Measurements from ENCODE around the gene CADPS. TPM values are rescaled to one million over a fixed set of nuclear protein-coding genes. Genes with fewer than 3 reads are reported as not detected.

CADPS gene
- total and polyA plus RNA-seq, 9 of the 15 experiments (the other 6 are each of a cell fraction or from before 2014, with no cell fraction given), result not detected

DNA sequence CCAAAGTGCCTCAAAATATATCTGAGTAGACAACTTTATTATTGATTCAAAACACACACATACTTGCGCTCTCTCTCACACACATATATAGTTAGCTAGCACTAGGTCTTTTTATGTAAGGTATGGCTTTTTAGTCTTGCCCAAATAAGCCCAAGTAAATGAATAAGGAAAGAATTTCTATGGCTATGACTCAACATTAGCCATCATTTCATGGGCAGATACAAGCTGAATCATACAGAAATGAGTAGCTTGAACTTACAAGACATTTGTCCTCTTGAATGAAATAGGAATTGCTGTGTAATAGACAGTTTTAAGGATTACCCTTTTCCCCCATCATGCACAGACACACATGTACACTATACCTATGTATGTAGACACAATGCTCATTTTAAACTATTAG lies 4.9 kb downstream of the CADPS start:
- no peak for ATAC-seq
- in situ Hi-C loops (cut with MboI) (no loop called here), intact Hi-C loops (cut with micrococcal nuclease) (no loop called here)
- no peaks in the 10 kb centered on the region for H3K79me2 ChIP-seq (ENCODE audit: control insufficient read depth, insufficient read depth, low read length)
- no peaks in the 10 kb centered on the region for H4K20me1 ChIP-seq (replicated peaks; ENCODE audit: control insufficient read depth, insufficient read depth, low read length)
- no peak overlapping the region for H2AFZ ChIP-seq (ENCODE audit: low read depth, low read length)
- TF ChIP-seq, protein P1, sequence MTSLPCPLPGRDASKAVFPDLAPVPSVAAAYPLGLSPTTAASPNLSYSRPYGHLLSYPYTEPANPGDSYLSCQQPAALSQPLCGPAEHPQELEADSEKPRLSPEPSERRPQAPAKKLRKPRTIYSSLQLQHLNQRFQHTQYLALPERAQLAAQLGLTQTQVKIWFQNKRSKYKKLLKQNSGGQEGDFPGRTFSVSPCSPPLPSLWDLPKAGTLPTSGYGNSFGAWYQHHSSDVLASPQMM (CRISPR knock-in tag; IDR thresholded peaks at IDR 0.05), result no peak
- no peak for TF ChIP-seq ZNF143 (CRISPR knock-in tag; IDR thresholded peaks at IDR 0.05)
- TF ChIP-seq RAD21 (CRISPR knock-in tag; conservative IDR thresholded peaks at IDR 0.05 in 1 of 2, IDR thresholded peaks at IDR 0.05 in 1 of 2), result no peak
- TF ChIP-seq, protein P2, sequence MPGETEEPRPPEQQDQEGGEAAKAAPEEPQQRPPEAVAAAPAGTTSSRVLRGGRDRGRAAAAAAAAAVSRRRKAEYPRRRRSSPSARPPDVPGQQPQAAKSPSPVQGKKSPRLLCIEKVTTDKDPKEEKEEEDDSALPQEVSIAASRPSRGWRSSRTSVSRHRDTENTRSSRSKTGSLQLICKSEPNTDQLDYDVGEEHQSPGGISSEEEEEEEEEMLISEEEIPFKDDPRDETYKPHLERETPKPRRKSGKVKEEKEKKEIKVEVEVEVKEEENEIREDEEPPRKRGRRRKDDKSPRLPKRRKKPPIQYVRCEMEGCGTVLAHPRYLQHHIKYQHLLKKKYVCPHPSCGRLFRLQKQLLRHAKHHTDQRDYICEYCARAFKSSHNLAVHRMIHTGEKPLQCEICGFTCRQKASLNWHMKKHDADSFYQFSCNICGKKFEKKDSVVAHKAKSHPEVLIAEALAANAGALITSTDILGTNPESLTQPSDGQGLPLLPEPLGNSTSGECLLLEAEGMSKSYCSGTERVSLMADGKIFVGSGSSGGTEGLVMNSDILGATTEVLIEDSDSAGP (CRISPR knock-in tag; IDR thresholded peaks at IDR 0.05), result no peak
- TF ChIP-seq, protein P3, sequence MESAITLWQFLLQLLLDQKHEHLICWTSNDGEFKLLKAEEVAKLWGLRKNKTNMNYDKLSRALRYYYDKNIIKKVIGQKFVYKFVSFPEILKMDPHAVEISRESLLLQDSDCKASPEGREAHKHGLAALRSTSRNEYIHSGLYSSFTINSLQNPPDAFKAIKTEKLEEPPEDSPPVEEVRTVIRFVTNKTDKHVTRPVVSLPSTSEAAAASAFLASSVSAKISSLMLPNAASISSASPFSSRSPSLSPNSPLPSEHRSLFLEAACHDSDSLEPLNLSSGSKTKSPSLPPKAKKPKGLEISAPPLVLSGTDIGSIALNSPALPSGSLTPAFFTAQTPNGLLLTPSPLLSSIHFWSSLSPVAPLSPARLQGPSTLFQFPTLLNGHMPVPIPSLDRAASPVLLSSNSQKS (CRISPR knock-in tag; IDR thresholded peaks at IDR 0.05), result no peak
- no peak for TF ChIP-seq PTTG1 (tag; IDR thresholded peaks at IDR 0.05; ENCODE audit: low read depth)
- no peak for TF ChIP-seq EHMT2 (IDR thresholded peaks at IDR 0.05)
- no peak for TF ChIP-seq ZNF436 (CRISPR knock-in tag; IDR thresholded peaks at IDR 0.05)
- TF ChIP-seq TAL1 (IDR thresholded peaks at IDR 0.05), result no peak
- no peak for TF ChIP-seq TCFL5 (CRISPR knock-in tag; conservative IDR thresholded peaks at IDR 0.05)
- TF ChIP-seq SIN3A (IDR thresholded peaks at IDR 0.05; ENCODE audit: borderline replicate concordance in 2 of 2, control insufficient read depth in 1 of 2, low read depth in 2 of 2, low read length in 2 of 2), result no peak
- TF ChIP-seq TBL1XR1 (IDR thresholded peaks at IDR 0.05; ENCODE audit: low read length in 2 of 2), result no peak
- TF ChIP-seq CHD2 (IDR thresholded peaks at IDR 0.05; ENCODE audit: low read depth, low read length), result no peak
- no peak overlapping the region for H3K27ac ChIP-seq (ENCODE audit: extremely low read depth, low read depth, low read length)
- ChIA-PET POLR2A (no interaction called here), CTCF (ENCODE audit: low intra/inter-chr PET ratio) (no interaction called here)
- H3K27me3 ChIP-seq (ENCODE audit: control insufficient read depth in 2 of 2, insufficient read depth in 2 of 2, low read length in 2 of 2), result no peaks in the 10 kb centered on the region; a peak in 1 of 5 replicates
- no peaks in the 10 kb centered on the region for H3K9me1 ChIP-seq (ENCODE audit: control insufficient read depth, insufficient read depth, low read length)
- WGBS (ENCODE audit: insufficient coverage, low coverage, missing lambda C conversion rate), result 0% methylated on average over 1 of the region's 1 CpG
- no peak for FAIRE-seq
- no peak overlapping the region for H3K9ac ChIP-seq (ENCODE audit: insufficient read depth in 1 of 2, low read depth in 2 of 2, low read length in 2 of 2)
- H3K4me2 ChIP-seq (ENCODE audit: insufficient read depth, low read length), result no peak overlapping the region
- no peaks in the 10 kb centered on the region for H3K9me3 ChIP-seq (replicated peaks; ENCODE audit: control insufficient read depth, insufficient read depth, low read depth, low read length)
- H3K36me3 ChIP-seq (ENCODE audit: control insufficient read depth, insufficient read depth, low read length), result no peaks in the 10 kb centered on the region
- peaks cover 0 to 8% of the 10 kb centered on the region in 2 experiments; a peak in 2 of 5 replicates for H3K4me1 ChIP-seq (replicated peaks in 1 of 2; ENCODE audit: control insufficient read depth in 2 of 2, insufficient read depth in 2 of 2, low read length in 2 of 2)
- H3K4me3 ChIP-seq, result no peak overlapping the region
- BruUV-seq (replicated peaks), result no TSS peak
- DNase-seq (ENCODE audit: extremely low read depth in 1 of 4, low spot score in 3 of 4), result no peak

All from K562 (cell line).